ENCODE measurements around the gene SCAND1.
"Not testable (repeated sequence)": the region's sequence is repeated elsewhere in the genome, so short reads cannot be mapped to it uniquely, and the experiment has no call there.

The SCAND1 gene

DNA sequence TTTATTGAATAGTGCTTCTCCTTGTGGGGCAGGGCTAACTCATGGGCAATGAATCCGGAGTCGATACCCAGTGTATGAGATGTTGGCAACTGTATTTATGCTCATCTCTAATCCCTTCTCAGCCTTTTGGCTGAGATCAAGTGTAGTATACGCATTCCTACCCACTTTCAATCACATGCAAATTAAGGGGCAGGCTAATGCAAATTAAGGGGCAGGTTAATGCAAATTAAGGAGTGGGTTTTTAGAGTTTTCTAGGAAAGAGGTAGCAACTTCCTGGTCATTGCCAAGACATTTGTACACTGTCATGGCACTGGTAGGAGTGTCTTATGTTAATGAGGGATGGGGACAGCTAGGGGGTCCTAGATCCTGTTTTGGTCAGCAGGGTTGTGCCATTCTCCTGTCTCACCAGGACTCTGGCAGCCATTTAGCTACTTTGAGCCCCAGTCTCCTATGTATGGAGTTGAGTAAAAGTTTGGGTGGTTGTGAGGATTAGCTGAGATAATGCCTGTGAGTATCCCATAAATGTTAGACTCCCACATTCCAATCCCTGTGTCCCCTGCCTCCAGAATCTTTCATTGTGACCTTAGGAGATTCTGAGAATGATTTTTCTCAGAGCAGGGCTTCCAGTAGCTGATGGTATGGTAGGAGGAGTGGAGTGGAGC, 13.8 kb upstream of the SCAND1 start, which contains the start of gene CNBD2:
Gene CNBD2 (plus strand): TSS at position 612 of the 662 bp plus-strand sequence. CDS start 173 bp downstream, outside the sequence.
- no peak for DNase-seq (ENCODE audit: extremely low spot score)
- CTCF ChIA-PET = interaction anchor here (0.5 to 7.0 kb wide), 2 partner anchors 14 to 290 kb away, joined by 3 to 43 read pairs; partner anchors contain the start of gene SCAND1
- TF ChIP-seq, protein P1, sequence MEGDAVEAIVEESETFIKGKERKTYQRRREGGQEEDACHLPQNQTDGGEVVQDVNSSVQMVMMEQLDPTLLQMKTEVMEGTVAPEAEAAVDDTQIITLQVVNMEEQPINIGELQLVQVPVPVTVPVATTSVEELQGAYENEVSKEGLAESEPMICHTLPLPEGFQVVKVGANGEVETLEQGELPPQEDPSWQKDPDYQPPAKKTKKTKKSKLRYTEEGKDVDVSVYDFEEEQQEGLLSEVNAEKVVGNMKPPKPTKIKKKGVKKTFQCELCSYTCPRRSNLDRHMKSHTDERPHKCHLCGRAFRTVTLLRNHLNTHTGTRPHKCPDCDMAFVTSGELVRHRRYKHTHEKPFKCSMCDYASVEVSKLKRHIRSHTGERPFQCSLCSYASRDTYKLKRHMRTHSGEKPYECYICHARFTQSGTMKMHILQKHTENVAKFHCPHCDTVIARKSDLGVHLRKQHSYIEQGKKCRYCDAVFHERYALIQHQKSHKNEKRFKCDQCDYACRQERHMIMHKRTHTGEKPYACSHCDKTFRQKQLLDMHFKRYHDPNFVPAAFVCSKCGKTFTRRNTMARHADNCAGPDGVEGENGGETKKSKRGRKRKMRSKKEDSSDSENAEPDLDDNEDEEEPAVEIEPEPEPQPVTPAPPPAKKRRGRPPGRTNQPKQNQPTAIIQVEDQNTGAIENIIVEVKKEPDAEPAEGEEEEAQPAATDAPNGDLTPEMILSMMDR (IDR thresholded peaks at IDR 0.05; ENCODE audit: control extremely low read depth, extremely low read depth, low read depth, missing control alignments) = no peak
- POLR2A ChIA-PET = interaction anchor here (0.7 to 0.9 kb wide), 2 partner anchors 14 to 1451 kb away, joined by 3 to 7 read pairs; partner anchors contain the start of gene SCAND1

DNA sequence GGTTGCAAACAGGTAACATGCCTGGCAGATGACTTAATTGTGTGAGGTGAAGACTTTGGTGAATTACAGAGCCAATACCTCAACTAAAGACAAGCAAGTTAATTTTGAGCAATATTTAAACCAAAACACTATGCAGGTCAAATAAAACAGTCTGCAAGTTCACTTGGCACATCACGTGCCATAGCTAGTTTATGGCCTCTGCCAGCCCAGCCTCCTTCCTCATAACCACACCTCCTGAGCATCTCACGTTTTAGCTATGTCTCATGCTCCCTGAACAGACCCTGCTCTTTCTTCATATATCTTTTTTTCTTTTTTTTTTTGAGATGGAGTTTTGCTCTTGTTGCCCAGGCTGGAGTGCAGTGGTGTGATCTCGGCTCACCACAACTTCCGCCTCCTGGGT, 9.6 kb upstream of the SCAND1 start:
- TF ChIP-seq, protein P1 (IDR thresholded peaks at IDR 0.05; ENCODE audit: control extremely low read depth, extremely low read depth, low read depth, missing control alignments) = no peak
- ChIA-PET CTCF (interaction anchor here (1.1 to 7.0 kb wide), 2 partner anchors 9 to 29 kb away, joined by 6 to 43 read pairs; partner anchors contain the start of gene SCAND1), POLR2A (no interaction called here)
- no peak for DNase-seq (ENCODE audit: extremely low spot score)

DNA sequence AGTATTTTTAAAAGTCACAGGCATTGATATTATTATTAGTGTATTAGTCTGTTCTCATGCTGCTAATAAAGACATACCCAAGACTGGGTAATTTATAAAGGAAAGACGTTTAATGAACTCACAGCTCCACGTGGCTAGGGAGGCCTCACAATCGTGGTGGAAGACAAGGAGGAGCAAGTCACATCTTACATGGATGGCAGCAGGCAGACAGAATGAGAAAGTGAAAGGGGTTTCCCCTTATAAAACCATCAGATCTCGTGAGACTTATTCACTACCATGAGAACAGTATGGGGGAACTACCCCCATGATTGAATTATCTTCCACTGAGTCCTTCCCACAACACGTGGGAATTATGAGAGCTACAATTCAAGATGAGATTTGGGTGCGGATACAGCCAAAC, 5.0 kb upstream of the SCAND1 start:
- DNase-seq (ENCODE audit: extremely low spot score); POLR2A ChIA-PET: not testable (repeated sequence)
- CTCF ChIA-PET = interaction anchor here (1.1 kb wide), 1 partner anchor 26 kb away, joined by 3 read pairs; no protein-coding TSS in a partner anchor

DNA sequence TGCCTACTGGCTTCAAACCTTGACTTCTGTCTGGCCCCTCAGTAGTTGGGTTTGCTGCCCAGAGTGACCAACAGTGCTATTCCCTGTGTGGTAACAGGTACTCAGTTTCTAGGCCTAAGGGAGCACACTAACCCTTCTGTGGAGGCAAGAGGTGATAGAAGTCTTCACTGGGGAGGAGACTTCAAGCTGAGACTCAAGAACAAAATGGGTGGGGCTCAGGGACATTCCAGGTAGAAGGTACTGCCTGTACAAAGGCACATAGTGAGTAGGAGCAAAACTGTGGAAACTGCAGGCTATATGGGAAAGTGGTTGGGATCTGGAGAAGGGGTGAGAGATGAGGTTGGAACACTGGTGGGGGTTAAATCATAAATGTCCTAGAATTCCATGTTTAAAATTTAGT, 2.3 kb upstream of the SCAND1 start:
- TF ChIP-seq, protein P1 (IDR thresholded peaks at IDR 0.05; ENCODE audit: control extremely low read depth, extremely low read depth, low read depth, missing control alignments) = no peak
- ChIA-PET CTCF (interaction anchor here (4.5 to 4.7 kb wide), 2 partner anchors 9 to 14 kb away, joined by 43 to 62 read pairs; partner anchors contain the start of gene CNBD2), POLR2A (no interaction called here)
- no peak for DNase-seq (ENCODE audit: extremely low spot score)

DNA sequence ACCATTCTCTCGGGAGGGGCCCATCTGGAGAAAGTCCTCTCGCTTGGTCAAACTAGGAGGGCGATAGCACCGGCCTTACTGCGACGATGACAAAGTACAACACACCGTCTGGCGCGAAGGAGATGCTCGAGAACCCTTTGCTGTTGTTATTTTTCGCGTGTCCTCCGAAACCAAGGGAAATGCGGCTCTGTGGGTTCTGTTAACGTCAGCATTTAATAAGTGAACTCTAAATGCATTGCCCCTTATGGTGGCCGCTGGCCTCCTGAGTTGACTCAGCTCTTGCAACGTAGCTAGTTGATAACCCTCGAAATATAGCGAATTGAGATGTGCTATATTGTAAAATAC, 577 bp upstream of the SCAND1 start:
- TF ChIP-seq, protein P1 (IDR thresholded peaks at IDR 0.05; ENCODE audit: control extremely low read depth, extremely low read depth, low read depth, missing control alignments) = no peak
- CTCF ChIA-PET = interaction anchor here (0.6 to 4.7 kb wide), 43 partner anchors 11 to 452 kb away, joined by 3 to 62 read pairs (median 5); partner anchors contain the start of genes CNBD2 and ERGIC3
- POLR2A ChIA-PET = interaction anchor here (1.2 to 2.4 kb wide), 3 partner anchors 10 to 215 kb away, joined by 3 to 10 read pairs (median 4); partner anchors contain the start of gene RBM39
- no peak for DNase-seq (ENCODE audit: extremely low spot score)

DNA sequence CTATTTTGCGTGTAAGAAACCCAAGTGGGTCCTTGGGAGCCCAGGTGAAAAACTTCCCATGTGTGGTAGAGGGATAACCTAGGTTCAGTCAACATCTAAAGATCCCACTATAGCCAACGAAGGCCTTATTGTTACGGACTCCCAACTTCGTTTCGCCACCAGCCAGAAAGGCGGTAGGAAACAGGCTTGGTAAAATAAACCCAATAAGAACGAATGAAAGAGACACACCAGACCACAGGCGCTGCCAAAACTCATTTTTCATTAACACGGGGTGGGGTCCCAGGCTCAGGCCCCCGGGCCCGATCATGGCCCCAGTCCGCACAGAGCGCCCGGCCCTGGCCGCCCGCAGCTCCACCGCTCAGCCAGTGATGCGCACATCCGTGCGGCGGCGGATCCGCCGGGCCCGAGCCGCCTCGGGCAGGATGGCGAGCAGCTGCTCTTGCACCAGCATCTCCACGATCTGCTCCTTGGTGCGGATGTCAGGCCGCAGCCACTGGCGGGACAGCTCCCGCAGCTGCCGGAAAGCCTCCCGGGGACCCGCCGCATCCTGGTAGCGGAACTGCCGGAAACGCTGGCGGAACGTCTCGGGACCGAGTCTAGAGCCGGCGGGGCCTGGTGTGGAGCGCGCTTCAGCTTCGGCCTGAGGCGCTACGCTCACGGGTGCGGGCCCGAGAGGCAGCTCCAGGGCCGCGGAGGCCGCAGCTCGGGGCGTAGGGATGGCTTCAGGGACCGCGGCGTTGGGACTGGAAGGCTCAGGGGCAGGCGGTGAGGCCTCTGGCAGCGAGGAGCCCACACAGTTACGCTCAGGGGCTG, 709 bp downstream of the SCAND1 start:
- ChIA-PET POLR2A (interaction anchor here (0.5 to 2.4 kb wide), 9 partner anchors 8 to 1352 kb away, joined by 3 to 10 read pairs (median 4); partner anchors contain the start of genes CPNE1, RBM12 and RBM39), CTCF (interaction anchor here (0.7 to 4.7 kb wide), 51 partner anchors 11 to 489 kb away, joined by 3 to 62 read pairs (median 4); partner anchors contain the start of genes CNBD2 and ERGIC3)
- TF ChIP-seq, protein P1 (IDR thresholded peaks at IDR 0.05; ENCODE audit: control extremely low read depth, extremely low read depth, low read depth, missing control alignments) = no peak
- DNase-seq (ENCODE audit: extremely low spot score) = peak; percentile 47
